GM19240 (cell line): ENCODE data around the gene HOXC5.

Experiments used
- DNase-seq: peaks from one replicate; pipeline ENCODE4 v3.0.0; 2011; ENCODE audit warnings: low spot score; ENCODE audit not compliant: insufficient read length

Gene HOXC5

GRCh38 chr12:54019091-54019811, 13.6 kb upstream of the HOXC5 start:
- DNase-seq = no peak

GRCh38 chr12:54019924-54020590, 12.8 kb upstream of the HOXC5 start:
- no peak for DNase-seq

- DNase-seq = no peak
These were observed 12.1 kb upstream of the HOXC5 start for GRCh38 chr12:54020591-54021405.

- DNase-seq = no peak
These were observed 11.3 kb upstream of the HOXC5 start for GRCh38 chr12:54021432-54022013.

GRCh38 chr12:54022960-54023884, 9.6 kb upstream of the HOXC5 start:
- DNase-seq = no peak

- DNase-seq = no peak
These were observed 8.7 kb upstream of the HOXC5 start for GRCh38 chr12:54024127-54024526.

- no peak for DNase-seq
These were observed 8.1 kb upstream of the HOXC5 start for GRCh38 chr12:54024581-54025305.

GRCh38 chr12:54025499-54026405, 7.1 kb upstream of the HOXC5 start:
- DNase-seq = no peak

- no peak for DNase-seq
These were observed 6.0 kb upstream of the HOXC5 start for GRCh38 chr12:54026640-54027441.

GRCh38 chr12:54027442-54027786, 5.4 kb upstream of the HOXC5 start:
- DNase-seq = no peak

GRCh38 chr12:54028314-54029201, 4.3 kb upstream of the HOXC5 start, which contains the start of gene HOXC6:
TSS of gene HOXC6 (plus strand) at chr12:54028440. CDS start at chr12:54028522, 82 bp downstream.
- DNase-seq = no peak

- no peak for DNase-seq
These were observed 3.1 kb upstream of the HOXC5 start for GRCh38 chr12:54029529-54030441.

- DNase-seq = no peak
These were observed 2.4 kb upstream of the HOXC5 start for GRCh38 chr12:54030442-54030801.

- DNase-seq = no peak
These were observed 1.9 kb upstream of the HOXC5 start for GRCh38 chr12:54030889-54031471.

GRCh38 chr12:54031480-54031879, 1.4 kb upstream of the HOXC5 start:
- no peak for DNase-seq

- DNase-seq = no peak
These were observed 697 bp upstream of the HOXC5 start for GRCh38 chr12:54032086-54032619.
